BJ (cell line): ENCODE measurements around the gene USH2A. TPM values are rescaled to one million over a fixed set of nuclear protein-coding genes. Genes with fewer than 3 reads are reported as not detected.

Experiments used
- CTCF ChIA-PET: fragments of 350-600 bp; formaldehyde crosslinking; extraction: SDS; loops from one replicate; lab custom pipeline; 2021; ENCODE audit warnings: antibody characterized with exemption, inconsistent platforms; lab: Yijun Ruan, JAX
- POLR2A ChIA-PET: fragments of 300-600 bp; sonication (Branson Sonifier 250); formaldehyde crosslinking; extraction: SDS; loops from one replicate; lab custom pipeline; 2021; ENCODE audit warnings: antibody characterized with exemption; lab: Charles Lee
- DNase-seq: peaks from one replicate; pipeline ENCODE4 v3.0.0-alpha.2; 2011; ENCODE audit warnings: low read depth
- H3K27me3 ChIP-seq: 2 replicates; pipeline ENCODE4 v1.6.0; 2011; ENCODE audit warnings: low read length; ENCODE audit not compliant: control insufficient read depth, insufficient read depth
- H3K36me3 ChIP-seq: 2 replicates; pipeline ENCODE4 v1.5.1; 2011; ENCODE audit warnings: low read length; ENCODE audit not compliant: control insufficient read depth, insufficient read depth
- H3K4me3 ChIP-seq: 2 replicates; pipeline ENCODE4 v1.5.1; 2011; ENCODE audit warnings: low read depth, mild to moderate bottlenecking, control low read depth, low read length
- CTCF ChIP-seq: IDR thresholded peaks from 2 replicates; pipeline ENCODE4 v1.5.1; 2011; ENCODE audit warnings: low read depth, mild to moderate bottlenecking, control low read depth, inconsistent platforms, low read length, moderate library complexity; ENCODE audit not compliant: insufficient read depth
- polyA plus RNA-seq: library from polyadenylated mRNA; depleted of rRNA; stranded (reverse); fragments of >200 nt; gene quantifications from 2 replicates; pipeline ENCODE4 v1.2.3, GENCODE V29; 2011

The USH2A gene
- polyA plus RNA-seq, 1 experiment: under 0.01 TPM

GRCh38 chr1:215761446-215761845, 661.8 kb downstream of the USH2A start:
- no peaks in the 10 kb centered on the region for H3K27me3 ChIP-seq
- no peak overlapping the region for H3K4me3 ChIP-seq
- ChIA-PET POLR2A (no interaction called here), CTCF (interaction anchor here (0.6 kb wide), 1 partner anchor 68 kb away, joined by 3 read pairs; no protein-coding TSS in a partner anchor)
- DNase-seq: no peak
- TF ChIP-seq CTCF: no peak
- no peaks in the 10 kb centered on the region for H3K36me3 ChIP-seq

- no peak for DNase-seq
- Histone ChIP-seq H3K27me3 (no peaks in the 10 kb centered on the region), H3K36me3 (no peaks in the 10 kb centered on the region), H3K4me3 (no peak overlapping the region)
- no peak for TF ChIP-seq CTCF
- ChIA-PET CTCF (interaction anchor here (0.9 kb wide), 1 partner anchor 37 kb away, joined by 3 read pairs; no protein-coding TSS in a partner anchor), POLR2A (no interaction called here)
These were observed 669.1 kb downstream of the USH2A start for GRCh38 chr1:215754112-215754511.

GRCh38 chr1:215749414-215749813, 673.8 kb downstream of the USH2A start:
- Histone ChIP-seq H3K4me3 (no peak overlapping the region), H3K36me3 (no peaks in the 10 kb centered on the region), H3K27me3 (no peaks in the 10 kb centered on the region)
- DNase-seq: peak; percentile 54
- ChIA-PET CTCF (no interaction called here), POLR2A (interaction anchor here (0.6 kb wide), 1 partner anchor 9 kb away, joined by 3 read pairs; no protein-coding TSS in a partner anchor)
- TF ChIP-seq CTCF: no peak

GRCh38 chr1:215748431-215748830, 674.8 kb downstream of the USH2A start:
- H3K27me3 ChIP-seq: no peaks in the 10 kb centered on the region
- CTCF ChIA-PET: no interaction called here

GRCh38 chr1:215744419-215744818, 678.8 kb downstream of the USH2A start:
- ChIA-PET POLR2A (no interaction called here), CTCF (interaction anchor here (0.8 kb wide), 1 partner anchor 12 kb away, joined by 3 read pairs; no protein-coding TSS in a partner anchor)
- peak; percentile 20 for DNase-seq
- Histone ChIP-seq H3K27me3 (no peaks in the 10 kb centered on the region), H3K36me3 (no peaks in the 10 kb centered on the region), H3K4me3 (no peak overlapping the region)
- no peak for TF ChIP-seq CTCF

More at GRCh38 chr1:215748431-215748830, 674.8 kb downstream of the USH2A start:
- POLR2A ChIA-PET: no interaction called here
- Histone ChIP-seq H3K36me3 (no peaks in the 10 kb centered on the region), H3K4me3 (no peak overlapping the region)
- TF ChIP-seq CTCF: no peak
- no peak for DNase-seq
